ENCODE data around the gene ULK2. TPM values are rescaled to one million over a fixed set of nuclear protein-coding genes. Genes with fewer than 3 reads are reported as not detected.
A peak's percentile ranks its signal among the peaks of the same experiment; 100 is the strongest.

ULK2 gene
- total RNA-seq, 4 donors from 2014 or later, result 31.6 to 54.8 (median 45.9) TPM

- Histone ChIP-seq H3K36me3 (peaks cover 0 to 81% (median 0%) of the 10 kb centered on the region in 3 donors), H3K4me1 (no peaks in the 10 kb centered on the region), H3K27me3 (no peaks in the 10 kb centered on the region), H3K27ac (no peak overlapping the region), H3K4me3 (no peak overlapping the region), H3K9me3 (no peaks in the 10 kb centered on the region)
- DNase-seq (ENCODE audit: low spot score in 2 of 2), result no peak
- TF ChIP-seq POLR2A (IDR thresholded peaks at IDR 0.05) (no peak), CTCF (IDR thresholded peaks at IDR 0.05) (no peak)
- WGBS, 2 donors, result 91 to 92% methylated on average over 9 of the region's 9 CpGs
Observed at GRCh38 chr17:19781488-19782458, 86.0 kb downstream of the ULK2 start.

DNA sequence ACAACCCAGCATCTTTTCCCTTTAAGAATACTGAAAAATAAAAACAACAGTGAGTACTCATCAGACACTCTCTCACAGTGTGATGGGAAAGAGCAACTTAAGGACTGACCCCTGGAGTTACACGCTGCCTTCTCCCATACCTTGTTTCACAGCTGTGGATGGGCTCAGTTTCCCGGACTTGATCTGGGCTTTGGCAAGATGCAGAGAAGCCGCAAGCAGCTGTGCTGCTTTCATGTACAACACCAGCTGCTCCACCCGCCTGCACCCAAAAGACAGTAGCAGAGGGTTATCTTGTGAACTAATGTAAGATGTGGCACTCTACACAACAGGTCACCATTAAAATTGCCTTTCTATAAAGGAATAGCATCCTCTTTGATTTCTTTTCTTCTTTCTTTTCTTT lies 86.9 kb downstream of the ULK2 start:
- WGBS, 2 donors, result 88 to 91% methylated on average over 4 of the region's 4 CpGs
- H3K4me3 ChIP-seq, result no peak overlapping the region
- no peaks in the 10 kb centered on the region for H3K4me1 ChIP-seq
- DNase-seq (ENCODE audit: low spot score in 2 of 2), result no peak
- TF ChIP-seq CTCF (IDR thresholded peaks at IDR 0.05), result no peak
- no peak for TF ChIP-seq POLR2A (IDR thresholded peaks at IDR 0.05)
- no peak for TF ChIP-seq EP300 (IDR thresholded peaks at IDR 0.05)
- no peak overlapping the region for H3K27ac ChIP-seq
- H3K27me3 ChIP-seq, result no peaks in the 10 kb centered on the region
- H3K9me3 ChIP-seq, result no peaks in the 10 kb centered on the region
- H3K36me3 ChIP-seq, result peaks cover 0 to 87% (median 0%) of the 10 kb centered on the region in 3 donors

DNA sequence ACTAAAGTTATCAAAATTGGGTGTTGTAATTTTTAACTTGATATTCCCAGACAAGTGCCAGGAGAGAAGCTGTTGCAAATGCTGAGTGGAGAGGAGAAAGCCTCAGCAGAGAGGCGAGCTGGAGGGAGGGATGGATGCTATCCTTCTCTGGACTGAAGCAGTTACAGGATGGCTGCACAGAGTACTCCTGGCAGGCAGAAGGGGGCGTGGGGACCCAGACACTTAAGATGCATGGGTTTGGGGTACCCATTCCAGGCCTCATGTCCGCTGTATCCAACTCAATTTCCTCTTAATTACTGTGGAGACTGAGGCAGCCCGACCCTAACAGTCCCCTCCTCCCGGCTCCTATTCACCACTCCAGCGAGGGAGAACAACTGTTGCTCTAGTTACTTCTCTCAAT lies 94.2 kb downstream of the ULK2 start:
- Histone ChIP-seq H3K4me1 (peaks cover 0 to 32% (median 6%) of the 10 kb centered on the region in 4 donors), H3K9me3 (no peaks in the 10 kb centered on the region), H3K27ac (no peak overlapping the region), H3K27me3 (no peaks in the 10 kb centered on the region), H3K36me3 (peaks cover 0 to 64% (median 0%) of the 10 kb centered on the region in 3 donors), H3K4me3 (no peak overlapping the region)
- WGBS, 2 donors, result 79 to 86% methylated on average over 6 of the region's 6 CpGs
- no peak for DNase-seq (ENCODE audit: low spot score in 2 of 2)
- TF ChIP-seq CTCF (IDR thresholded peaks at IDR 0.05) (no peak), POLR2A (IDR thresholded peaks at IDR 0.05) (no peak), EP300 (IDR thresholded peaks at IDR 0.05) (no peak)

- 53 to 54% methylated on average over 7 of the region's 7 CpGs for WGBS, 2 donors
- TF ChIP-seq POLR2A (IDR thresholded peaks at IDR 0.05), result no peak
- no peak for TF ChIP-seq CTCF (IDR thresholded peaks at IDR 0.05)
- TF ChIP-seq EP300 (IDR thresholded peaks at IDR 0.05), result no peak
- peaks cover 0 to 37% (median 6%) of the 10 kb centered on the region in 4 donors for H3K4me1 ChIP-seq
- H3K9me3 ChIP-seq, result no peaks in the 10 kb centered on the region
- H3K36me3 ChIP-seq, result peaks cover 0 to 50% (median 0%) of the 10 kb centered on the region in 3 donors
- no peaks in the 10 kb centered on the region for H3K27me3 ChIP-seq
- no peak for DNase-seq (ENCODE audit: low spot score in 2 of 2)
- peak overlapping the region in 2 of 4 donors; percentile 67 to 79 for H3K27ac ChIP-seq
- H3K4me3 ChIP-seq, result no peak overlapping the region
Observed at GRCh38 chr17:19771971-19772630, 95.6 kb downstream of the ULK2 start.
